PFSK-1 (cell line): ENCODE measurements around the gene CDK13.

Source experiments
- FOXP2 ChIP-seq: optimal IDR thresholded peaks from 2 replicates; pipeline ENCODE3; 2011; ENCODE audit warnings: borderline replicate concordance, control low read depth, inconsistent platforms; ENCODE audit not compliant: insufficient read depth; ENCODE audit errors: extremely low read length, extremely low read depth
- POLR2AphosphoS5 ChIP-seq: IDR thresholded peaks from 2 replicates; pipeline ENCODE4 v1.6.1; 2012; ENCODE audit warnings: low read depth, mild to moderate bottlenecking, control low read depth, low read length, moderate library complexity
- SIN3A ChIP-seq: IDR thresholded peaks from 2 replicates; pipeline ENCODE4 v1.6.1; 2012; ENCODE audit warnings: mild to moderate bottlenecking, low read length, moderate library complexity, borderline replicate concordance; ENCODE audit not compliant: insufficient read depth
- TAF1 ChIP-seq: IDR thresholded peaks from 2 replicates; pipeline ENCODE4 v1.6.1; 2012; ENCODE audit warnings: low read length, control low read depth, borderline replicate concordance; ENCODE audit not compliant: insufficient read depth
- TF ChIP-seq, protein P1 (sequence below), 2 experiments: IDR thresholded peaks; 2 replicates each; pipeline versions ENCODE4 v1.6.1 to v1.8.0; 2011 to 2012; ENCODE audit warnings: low read depth in 2 of 2, low read length in 2 of 2, control low read depth in 1 of 2, inconsistent platforms in 1 of 2, mild to moderate bottlenecking in 1 of 2, moderate library complexity in 1 of 2; ENCODE audit not compliant: insufficient read depth in 1 of 2

DNA sequence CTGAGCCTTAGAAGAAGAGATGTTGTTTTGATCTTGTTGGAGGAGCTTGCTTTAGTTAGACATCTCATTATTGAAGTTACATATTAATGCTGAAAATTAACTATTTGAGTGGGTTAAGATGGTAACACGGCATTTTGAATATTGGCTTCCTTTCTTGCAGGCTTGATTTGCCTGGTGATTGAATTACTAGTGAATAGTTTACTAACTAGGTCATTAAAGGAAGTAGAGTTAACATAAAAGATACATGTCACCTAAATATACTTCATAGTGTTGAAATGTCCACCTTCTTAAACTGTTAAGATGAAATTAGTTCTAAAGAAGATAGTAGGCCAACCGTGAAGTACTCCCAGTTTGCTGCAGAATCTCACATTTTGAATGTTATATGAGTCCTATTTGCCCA lies 165.9 kb downstream of the CDK13 start:
- no peak for TF ChIP-seq POLR2AphosphoS5
- no peak for TF ChIP-seq TAF1
- TF ChIP-seq, protein P1, sequence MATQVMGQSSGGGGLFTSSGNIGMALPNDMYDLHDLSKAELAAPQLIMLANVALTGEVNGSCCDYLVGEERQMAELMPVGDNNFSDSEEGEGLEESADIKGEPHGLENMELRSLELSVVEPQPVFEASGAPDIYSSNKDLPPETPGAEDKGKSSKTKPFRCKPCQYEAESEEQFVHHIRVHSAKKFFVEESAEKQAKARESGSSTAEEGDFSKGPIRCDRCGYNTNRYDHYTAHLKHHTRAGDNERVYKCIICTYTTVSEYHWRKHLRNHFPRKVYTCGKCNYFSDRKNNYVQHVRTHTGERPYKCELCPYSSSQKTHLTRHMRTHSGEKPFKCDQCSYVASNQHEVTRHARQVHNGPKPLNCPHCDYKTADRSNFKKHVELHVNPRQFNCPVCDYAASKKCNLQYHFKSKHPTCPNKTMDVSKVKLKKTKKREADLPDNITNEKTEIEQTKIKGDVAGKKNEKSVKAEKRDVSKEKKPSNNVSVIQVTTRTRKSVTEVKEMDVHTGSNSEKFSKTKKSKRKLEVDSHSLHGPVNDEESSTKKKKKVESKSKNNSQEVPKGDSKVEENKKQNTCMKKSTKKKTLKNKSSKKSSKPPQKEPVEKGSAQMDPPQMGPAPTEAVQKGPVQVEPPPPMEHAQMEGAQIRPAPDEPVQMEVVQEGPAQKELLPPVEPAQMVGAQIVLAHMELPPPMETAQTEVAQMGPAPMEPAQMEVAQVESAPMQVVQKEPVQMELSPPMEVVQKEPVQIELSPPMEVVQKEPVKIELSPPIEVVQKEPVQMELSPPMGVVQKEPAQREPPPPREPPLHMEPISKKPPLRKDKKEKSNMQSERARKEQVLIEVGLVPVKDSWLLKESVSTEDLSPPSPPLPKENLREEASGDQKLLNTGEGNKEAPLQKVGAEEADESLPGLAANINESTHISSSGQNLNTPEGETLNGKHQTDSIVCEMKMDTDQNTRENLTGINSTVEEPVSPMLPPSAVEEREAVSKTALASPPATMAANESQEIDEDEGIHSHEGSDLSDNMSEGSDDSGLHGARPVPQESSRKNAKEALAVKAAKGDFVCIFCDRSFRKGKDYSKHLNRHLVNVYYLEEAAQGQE (IDR thresholded peaks at IDR 0.05; ENCODE audit: insufficient read depth in 1 of 2, low read depth in 2 of 2, low read length in 2 of 2), result no peak
- no peak for TF ChIP-seq SIN3A
- TF ChIP-seq FOXP2, result no peak
